GM19240 (cell line): ENCODE measurements around the gene SLC37A4.
"Not testable (repeated sequence)": the region's sequence is repeated elsewhere in the genome, so short reads cannot be mapped to it uniquely, and the experiment has no call there.

Experiments
- DNase-seq: peaks from one replicate; pipeline ENCODE4 v3.0.0; 2011; ENCODE audit warnings: low spot score; ENCODE audit not compliant: insufficient read length

The SLC37A4 gene

DNA sequence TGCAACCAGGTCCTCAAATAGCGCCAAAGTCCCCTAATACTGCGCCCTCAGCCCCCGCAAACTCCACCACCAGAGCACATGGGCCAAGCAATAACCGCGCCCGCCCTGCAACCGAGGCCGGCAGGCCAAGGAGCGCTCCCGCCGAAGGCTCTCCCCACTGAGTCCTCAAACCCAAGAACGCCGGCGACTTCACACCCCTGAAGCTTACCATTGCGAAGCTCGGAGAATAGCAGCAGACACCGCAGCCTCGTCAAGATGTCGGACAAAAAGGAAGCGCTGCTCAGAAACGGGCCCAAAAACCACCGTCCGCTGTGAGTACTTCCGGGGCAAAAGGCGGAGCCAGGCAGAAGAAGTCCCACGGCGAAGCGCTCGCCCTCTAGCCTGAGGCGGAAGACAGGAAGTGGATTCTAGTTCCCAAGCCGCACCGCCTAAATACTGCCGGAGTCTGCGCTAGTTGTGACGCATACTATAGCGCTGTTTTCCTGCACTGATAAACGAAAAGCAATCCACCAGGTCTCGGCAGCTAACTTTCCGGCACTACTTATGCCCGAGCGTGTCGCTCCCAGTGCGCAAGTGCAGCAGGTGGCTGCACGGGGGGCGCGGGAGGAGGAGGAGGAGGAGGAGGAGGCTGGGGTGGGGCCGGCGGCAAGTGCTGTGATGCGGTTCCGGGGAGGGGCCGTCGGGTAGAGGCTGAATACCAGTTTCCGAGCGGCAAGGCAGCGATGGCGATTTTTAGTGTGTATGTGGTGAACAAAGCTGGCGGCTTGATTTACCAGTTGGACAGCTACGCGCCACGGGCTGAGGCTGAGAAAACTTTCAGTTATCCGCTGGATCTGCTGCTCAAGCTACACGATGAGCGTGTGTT, 12.4 kb downstream of the SLC37A4 start, which contains the start of the genes RPS25 and TRAPPC4:
TSS of gene RPS25 (minus strand) at position 270 of the 865 bp plus-strand sequence. CDS start at position 211, 59 bp downstream.
TSS of gene TRAPPC4 (plus strand) at position 693 of the 865 bp plus-strand sequence. CDS start at position 723, 30 bp downstream.
- DNase-seq = peak; percentile 79

DNA sequence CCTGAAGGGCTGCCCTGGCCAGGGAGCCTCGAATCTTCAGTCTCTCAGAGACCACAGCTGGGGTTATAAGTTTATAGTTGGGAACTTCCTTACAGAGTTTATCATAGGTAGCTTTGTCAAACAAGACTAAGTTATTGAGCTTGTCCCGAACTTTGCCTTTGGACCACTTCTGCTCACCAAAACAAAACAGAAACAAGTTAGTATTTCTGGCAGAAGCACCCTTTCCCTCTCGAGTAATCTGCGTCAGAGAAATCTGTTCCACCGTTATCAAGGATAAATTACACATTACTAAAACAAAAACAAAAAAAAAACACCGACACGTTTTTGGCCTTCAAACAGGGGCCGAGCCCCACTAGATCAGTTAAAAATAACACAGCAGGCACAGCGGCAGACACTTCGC, 13.3 kb downstream of the SLC37A4 start:
- not testable (repeated sequence) for DNase-seq

DNA sequence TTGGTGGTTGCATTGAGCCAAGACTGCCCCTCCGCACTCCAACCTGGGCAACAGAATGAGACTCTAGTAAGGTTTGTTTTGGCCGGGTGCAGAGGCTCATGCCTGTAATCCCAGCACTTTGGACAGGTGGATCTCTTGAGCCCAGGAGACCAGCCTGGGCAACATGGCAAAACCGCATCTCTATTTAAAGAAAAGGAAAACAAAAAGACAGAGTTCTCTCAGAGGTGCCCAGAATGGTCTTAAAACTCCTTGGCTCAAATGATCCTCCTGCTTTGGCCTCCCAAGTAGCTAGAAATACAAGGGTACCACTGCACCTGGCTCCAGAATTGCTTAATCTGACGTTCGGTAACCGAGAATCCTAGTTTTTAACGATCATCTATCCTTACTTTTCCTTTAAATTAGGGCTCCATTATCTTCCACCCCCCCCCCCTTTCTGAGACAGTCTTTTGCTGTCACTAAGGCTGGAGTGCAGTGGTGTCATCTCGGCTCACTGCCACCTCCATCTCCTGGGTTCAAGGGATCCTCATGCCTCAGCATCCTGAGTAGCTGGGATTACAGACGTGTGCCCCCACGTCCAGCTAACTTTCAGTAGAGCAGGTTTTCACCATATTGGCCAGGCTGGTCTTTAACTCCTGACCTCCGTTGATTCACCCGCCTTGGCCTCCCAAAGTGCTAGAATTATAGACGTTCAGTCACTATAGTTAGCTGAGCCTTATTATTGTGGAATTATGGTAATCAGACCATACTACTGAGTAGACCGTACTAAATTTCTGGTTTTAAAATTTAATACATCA, 14.3 kb downstream of the SLC37A4 start:
- DNase-seq = no peak

DNA sequence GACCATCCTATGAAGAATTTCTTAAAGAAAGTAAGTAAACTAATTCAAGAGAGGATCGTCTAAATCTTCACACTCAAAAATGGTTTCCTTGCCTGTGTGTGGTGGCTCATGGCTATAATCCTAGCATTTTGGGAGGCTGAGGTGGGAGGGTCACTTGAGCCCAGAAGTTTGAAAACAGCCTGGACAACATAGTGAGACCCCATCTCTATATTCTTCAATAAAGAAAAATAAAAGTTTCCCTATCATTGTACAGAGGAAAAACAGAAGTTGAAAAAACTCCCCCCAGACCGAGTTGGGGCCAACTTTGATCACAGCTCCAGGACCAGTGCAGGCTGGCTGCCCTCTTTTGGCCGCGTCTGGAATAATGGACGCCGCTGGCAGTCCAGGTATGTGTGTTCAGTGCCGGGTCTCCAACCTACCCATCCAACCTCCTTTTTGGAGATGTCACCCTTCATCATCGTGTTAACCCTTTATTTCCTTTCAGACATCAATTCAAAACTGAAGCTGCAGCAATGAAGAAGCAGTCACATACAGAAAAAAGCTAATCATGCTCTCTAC, 15.5 kb downstream of the SLC37A4 start:
- no peak for DNase-seq

DNA sequence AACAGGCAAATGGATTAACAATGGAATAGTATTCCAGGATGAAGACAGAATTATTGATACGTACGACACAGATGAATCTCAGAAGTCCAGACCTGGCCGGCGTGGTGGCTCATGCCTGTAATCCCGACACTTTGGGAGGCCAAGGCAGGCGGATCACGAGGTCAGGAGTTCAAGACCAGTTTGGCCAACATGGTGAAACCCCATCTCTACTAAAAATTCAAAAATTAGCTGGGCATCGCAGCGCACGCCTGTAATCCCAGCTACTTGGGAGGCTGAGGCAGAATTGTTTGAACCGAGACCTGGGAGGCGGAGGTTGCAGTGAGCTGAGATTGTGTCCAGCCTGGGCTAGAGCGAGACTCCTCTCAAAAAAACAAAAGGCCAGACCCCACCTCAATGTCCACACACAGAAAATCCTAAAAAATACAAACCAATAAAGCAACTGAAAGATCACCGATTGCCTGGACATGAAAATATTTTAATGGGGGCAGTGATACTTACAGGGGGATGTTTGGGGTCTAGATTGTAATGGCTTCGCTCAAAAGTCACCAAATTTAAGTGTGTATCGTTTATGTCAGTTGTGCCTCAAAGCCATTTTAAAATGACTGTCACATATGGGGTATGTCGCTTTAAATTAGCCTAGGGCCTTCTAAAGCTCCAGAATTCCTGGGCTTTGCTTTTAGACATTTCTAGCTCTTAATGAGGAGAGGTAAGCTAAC, 16.3 kb downstream of the SLC37A4 start:
- no peak for DNase-seq

DNA sequence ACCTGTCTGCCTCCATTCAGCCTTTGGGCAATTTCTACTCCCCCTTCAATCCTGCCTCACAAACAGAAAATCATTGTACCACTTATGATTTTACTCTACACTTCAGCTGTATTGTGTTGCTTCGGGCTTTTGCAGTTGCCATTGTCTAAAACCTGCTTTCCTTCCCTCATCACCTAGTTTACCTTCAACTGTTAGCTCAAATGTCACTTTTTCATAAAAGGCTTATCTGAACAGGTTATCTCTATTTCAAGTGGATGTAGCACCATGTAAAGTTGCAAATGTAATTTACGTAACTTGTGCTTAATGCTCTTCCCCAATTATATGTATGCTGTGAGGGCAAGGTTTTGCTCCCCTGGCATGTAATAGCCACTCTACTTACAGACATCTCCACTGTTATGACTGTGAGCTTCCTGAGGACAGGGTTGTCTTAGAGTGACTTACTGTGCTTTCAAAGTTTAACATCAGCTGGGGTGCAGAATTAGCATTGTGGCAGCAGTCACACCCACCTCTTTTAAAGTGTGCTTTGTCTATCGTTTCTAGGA, 18.0 kb downstream of the SLC37A4 start:
- DNase-seq = no peak

DNA sequence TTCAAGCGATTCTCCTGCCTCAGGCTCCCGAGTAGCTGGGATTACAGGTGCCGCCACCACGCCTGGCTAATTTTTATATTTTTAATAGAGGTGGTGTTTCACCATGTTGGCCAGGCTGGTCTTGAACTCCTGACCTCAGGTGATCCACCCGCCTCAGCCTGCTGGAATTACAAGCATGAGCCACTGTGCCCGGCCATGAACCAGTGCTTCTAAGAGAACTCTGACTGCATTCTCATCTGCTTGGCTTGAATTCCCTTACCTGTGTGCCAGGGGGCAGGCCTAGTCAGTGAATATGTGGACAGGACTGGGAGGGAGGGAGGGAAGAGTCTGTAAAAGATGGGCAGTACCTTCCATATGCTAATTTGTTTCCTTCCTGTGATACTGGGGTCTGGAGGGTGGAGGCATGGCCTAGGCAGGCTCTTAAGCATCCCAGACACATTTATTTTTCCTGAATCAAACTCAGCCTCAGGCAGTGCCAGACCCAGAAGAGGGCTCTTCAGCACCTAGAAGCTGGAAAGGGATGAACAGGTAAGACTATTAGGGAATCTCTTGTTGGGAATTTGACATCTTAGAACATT, 19.1 kb downstream of the SLC37A4 start:
- no peak for DNase-seq

DNA sequence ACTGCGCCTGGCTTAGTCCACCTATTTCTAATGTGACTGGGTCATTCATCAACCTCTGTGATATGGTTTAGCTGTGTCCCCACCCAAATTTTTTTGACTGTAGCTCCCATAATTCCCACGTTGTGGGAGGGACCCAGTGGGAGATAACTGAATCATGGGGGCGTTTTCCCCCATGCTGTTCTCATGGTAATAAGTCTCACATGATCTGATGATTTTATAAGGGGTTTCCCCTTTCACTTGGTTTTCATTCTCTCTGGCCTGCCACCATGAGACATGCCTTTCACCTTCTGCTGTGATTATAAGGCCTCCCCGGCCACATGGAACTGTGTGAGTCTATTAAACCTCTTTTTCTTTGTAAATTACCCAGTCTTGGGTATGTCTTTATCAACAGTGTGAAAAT, 24.0 kb downstream of the SLC37A4 start:
- DNase-seq = no peak

DNA sequence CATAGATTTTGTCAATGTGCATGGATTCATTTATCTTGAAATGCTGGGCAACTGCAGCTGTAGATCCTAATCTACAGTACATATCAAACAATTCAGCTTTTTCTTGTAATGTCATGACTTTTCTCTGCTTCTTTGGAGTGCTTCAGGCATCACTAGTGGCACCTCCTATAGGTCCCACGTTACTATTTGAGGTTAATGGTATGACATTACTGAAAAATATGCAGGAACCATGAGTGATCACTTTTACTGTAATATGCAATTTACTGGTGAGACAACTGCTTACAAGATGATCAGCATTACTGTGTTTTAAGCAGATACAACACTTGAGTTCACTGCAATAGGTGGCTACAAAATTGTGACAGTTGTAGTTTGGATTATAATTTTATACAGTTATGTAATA, 29.8 kb downstream of the SLC37A4 start:
- no peak for DNase-seq

DNA sequence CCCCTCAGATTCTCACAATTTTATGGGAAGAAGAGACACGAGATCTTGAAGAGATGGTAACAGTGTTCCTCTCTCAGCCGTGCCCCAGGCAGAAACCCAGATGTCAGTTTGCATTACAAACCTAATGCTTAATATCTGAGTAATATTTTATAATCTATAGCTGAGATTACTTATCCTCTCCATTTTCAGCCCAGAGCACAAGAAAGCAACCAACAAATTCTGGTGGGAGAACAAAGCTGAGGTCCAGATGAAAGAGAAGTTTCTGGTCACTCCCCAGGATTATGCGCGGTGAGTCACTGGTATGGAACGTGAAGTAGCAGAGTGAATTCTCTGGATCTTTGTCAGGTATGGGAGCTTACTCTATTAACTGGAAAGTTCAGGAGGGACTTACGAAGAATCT, 31.9 kb downstream of the SLC37A4 start:
- DNase-seq = no peak

DNA sequence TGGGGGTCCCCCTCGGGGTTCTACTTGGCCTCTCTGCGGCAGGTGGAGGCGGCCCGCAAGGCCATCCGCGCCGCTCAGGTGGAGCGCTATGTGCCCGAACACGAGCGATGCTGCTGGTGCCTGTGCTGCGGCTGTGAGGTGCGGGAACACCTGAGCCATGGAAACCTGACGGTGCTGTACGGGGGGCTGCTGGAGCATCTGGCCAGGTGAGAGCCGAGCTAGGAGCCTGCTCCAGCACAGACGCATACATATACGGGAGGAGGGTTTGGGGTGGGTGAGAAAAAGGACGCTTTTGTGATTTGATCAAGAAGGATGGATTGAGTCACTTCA, 32.3 kb downstream of the SLC37A4 start:
- DNase-seq = no peak

DNA sequence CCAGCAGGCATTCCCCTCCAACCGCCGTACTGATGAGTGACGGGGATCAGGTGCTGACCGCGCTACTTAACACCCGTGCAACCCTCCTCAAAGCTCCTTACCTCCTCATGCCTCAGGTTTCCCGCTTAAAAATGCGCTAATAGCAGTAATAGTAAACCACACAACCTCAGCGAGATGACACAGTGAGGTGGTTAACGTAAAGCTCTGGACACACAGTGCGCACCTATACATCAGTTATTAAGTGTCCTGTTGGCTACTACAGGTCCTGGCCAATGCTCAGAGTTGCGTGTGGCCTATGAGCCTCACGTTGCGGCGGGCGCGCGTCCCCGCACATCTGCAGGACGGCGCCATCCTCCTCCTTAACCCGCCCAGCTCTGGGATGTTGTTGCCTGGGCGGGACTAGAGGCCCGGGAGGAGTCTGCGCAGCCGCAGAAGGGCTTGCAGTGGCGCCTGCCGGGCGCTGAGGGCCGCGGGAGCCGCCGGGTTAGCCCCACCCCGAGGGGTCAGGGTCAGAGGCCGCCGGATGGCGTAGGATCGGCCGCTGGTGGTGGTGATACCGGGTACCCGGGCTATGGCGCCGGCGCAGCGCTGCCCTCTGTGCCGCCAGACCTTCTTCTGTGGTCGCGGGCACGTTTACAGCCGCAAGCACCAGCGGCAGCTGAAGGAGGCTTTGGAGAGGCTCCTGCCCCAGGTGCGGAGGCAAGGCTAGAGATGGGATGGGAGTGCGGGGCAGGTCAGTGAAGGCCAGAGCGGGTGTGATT, 32.9 kb downstream of the SLC37A4 start, which contains the start of gene CENATAC:
TSS of gene CENATAC (plus strand) at position 512 of the 761 bp plus-strand sequence. CDS start at position 572, 60 bp downstream.
- DNase-seq = peak; percentile 98

DNA sequence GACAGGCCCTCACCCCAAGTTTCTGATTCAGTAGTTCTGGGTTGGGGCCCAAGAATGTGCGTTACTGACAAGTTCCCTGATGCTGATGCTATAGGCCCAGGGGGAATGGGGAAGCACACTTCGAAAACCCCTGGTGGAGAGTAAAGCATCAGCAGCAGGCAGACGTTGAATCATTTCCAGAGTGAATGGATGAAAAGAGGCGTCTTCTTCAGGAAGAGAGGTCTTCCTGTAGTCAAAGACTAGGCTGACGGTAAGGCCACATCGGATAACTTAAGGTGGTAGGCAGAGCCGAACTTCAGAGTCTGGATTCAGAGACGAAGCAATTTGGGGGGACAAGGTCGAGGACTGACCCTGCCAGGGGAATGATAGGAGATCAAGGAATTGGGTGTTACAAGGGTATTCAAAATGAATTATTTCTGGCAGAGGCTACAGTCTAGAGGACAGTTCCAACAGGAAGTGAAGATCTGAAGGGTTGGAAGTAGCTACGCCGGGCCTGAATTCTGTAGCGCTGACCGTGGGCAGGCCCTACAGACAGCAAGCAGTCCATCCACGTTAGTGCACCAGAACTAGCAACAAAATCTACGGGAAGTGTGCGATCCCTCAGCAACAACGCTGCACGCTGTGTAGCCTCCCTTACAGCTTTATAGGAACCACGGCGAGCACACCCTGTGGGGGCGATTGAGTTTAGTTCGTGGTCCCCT, 33.6 kb downstream of the SLC37A4 start:
- DNase-seq = peak; percentile 70

DNA sequence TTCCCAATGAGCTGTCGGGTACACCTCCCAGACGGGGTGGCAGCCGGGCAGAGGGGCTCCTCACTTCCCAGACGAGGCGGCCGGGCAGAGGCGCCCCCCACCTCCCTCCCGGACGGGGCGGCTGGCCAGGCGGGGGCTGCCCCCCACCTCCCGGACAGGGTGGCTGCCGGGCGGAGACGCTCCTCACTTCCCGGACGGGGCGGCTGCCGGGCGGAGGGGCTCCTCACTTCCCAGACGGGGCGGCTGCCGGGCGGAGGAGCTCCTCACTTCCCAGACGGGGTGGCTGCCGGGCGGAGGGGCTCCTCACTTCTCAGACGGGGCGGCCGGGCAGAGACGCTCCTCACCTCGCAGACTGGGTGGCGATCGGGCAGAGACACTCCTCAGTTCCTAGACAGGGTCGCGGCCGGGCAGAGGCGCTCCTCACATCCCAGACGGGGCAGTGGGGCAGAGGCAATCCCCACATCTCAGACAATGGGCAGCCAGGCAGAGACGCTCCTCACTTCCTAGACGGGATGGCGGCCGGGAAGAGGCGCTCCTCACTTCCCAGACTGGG, 39.1 kb downstream of the SLC37A4 start:
- DNase-seq = not testable (repeated sequence)

DNA sequence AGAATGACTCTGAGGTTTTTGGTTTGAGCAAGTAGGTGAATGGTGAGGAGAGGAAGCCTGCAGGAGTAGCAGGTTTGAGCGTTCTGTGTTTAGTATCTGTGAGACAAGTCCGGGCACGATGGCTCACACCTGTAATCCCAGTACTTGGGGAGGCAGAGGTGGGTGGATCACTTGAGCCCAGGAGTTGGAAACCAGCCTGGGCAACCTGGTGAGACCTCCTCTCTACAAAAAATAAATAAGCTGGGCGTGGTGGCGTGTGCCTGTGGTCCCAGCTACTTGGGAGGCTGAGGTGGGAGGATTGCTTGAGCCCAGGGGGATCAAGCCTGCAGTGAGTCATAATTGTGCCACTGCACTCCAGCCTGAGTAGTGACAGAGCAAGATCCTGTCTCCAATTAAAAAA, 42.4 kb downstream of the SLC37A4 start:
- no peak for DNase-seq

DNA sequence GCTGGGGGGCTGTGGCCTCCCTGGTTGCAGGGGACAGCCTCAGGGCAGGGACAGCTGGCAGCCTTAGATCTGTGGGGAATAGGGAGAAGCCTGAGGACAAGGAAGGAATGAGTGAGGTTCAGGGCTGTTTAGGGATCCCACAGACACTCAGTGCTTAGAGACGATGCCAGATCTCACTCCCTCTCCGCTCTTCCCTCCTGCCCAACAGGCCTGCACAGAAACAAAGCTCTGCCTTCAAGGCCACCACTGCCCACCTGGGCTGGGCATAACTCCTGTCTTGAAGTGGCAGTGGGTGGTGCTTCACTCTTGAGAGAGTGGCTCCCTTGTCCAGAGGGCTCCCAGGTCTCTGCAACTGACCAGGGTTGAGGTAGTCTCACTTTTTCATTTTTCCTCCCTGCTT, 45.9 kb downstream of the SLC37A4 start:
- DNase-seq = no peak

DNA sequence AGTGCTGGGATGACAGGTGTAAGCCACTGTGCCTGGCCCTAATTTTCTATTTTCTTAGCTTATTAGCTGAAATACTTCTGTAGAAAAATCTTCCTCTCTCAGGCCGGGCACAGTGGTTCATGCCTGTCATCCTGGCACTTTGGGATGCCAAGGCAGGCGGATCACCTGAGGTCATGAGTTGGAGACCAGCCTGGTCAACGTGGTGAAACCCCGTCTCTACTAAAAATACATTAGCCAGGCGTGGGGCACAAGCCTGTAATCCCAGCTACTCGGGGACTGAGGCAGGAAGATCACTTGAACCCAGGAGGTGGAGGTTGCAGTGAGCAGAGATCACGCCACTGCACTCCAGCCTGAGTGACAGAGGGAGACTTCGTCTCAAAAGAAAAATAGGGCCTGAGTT, 46.3 kb downstream of the SLC37A4 start:
- not testable (repeated sequence) for DNase-seq

DNA sequence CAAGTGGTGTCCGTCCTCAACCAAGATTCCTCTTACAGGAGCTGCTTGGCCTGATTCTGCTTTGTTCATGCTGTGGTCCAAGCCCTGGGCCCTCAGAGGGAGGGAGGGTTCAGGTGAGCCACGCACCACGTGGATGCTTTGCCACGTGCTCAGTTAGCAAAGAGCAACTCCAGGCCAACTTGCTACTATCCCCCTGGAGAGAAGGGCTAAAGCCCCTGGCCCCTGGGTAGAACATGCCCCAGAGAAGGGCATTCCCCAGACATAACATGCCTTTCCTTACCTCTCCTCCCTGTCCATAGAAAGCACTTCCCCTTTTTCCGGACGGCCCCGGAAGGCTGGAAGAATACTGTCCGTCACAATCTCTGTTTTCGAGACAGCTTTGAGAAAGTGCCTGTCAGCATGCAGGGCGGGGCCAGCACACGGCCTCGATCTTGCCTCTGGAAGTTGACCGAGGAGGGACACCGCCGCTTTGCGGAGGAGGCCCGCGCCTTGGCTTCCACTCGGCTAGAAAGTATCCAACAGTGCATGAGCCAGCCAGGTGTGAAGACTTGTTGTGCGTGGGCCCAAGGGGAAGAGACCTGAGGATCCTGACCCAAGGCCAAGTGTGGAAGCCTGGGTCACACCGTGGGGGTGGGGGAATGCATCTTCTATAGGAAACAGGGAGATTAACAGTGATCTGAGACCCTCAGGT, 50.3 kb downstream of the SLC37A4 start:
- DNase-seq = no peak
